Measurements from ENCODE around the gene NALCN. TPM values are rescaled to one million over a fixed set of nuclear protein-coding genes. Genes with fewer than 3 reads are reported as not detected.

Gene NALCN
- total and polyA plus RNA-seq, 2 donors (not counting 1 experiment from before 2014, with no cell fraction given) = 1.5 to 2.7 TPM

DNA sequence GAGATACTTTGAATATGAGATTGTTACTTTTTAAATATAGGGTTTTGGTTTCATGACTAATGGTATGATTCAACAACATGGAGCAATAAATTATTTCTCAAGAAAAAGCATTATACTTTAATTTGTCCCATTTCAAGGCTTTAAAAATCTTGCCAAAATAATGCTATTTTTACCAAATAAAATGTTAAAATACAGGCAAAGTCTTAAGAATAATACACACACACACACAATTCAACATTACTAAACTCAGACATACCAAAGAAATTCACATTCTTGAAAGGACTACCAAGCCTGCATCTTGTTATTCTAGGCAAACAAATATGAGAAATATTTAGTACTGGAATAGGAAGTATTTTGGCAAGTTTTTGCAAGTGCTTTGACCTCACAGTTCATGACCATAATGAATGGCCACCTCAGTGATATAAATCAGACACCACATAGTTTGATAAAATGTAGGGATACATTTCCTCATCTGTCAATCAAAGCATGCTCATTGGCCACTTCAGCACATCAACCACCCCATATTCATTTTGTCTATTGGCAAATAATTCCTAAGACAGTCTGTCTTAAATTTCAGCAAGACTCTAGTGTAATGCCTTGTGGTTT, 107.2 kb downstream of the NALCN start:
- peaks cover 21% of the 10 kb centered on the region for H3K4me1 ChIP-seq (ENCODE audit: control insufficient read depth, extremely low read depth, insufficient read depth, low read length)
- peak; percentile 59 to 98 for DNase-seq (ENCODE audit: low read depth in 2 of 2)
- no peaks in the 10 kb centered on the region for H3K9me3 ChIP-seq (ENCODE audit: control insufficient read depth, insufficient read depth, low read depth, low read length)
- H2AFZ ChIP-seq (ENCODE audit: low read length) = no peak overlapping the region
- no peaks in the 10 kb centered on the region for H4K20me1 ChIP-seq (ENCODE audit: control insufficient read depth, extremely low read depth, insufficient read depth, low read length)
- peak overlapping the region; percentile 37 for H3K4me2 ChIP-seq (ENCODE audit: extremely low read depth, insufficient read depth, low read length)
- no peak overlapping the region for H3K9ac ChIP-seq (ENCODE audit: insufficient read depth, low read length)
- no peak overlapping the region for H3K27ac ChIP-seq (ENCODE audit: insufficient read depth, low read length)
- TF ChIP-seq CTCF (conservative IDR thresholded peaks at IDR 0.05 in 1 of 2, IDR thresholded peaks at IDR 0.05 in 1 of 2; ENCODE audit: low read depth in 1 of 2, low read length in 2 of 2) (no peak), EZH2 (IDR thresholded peaks at IDR 0.05; ENCODE audit: low read length, missing control alignments) (no peak)
- H3K27me3 ChIP-seq (ENCODE audit: control insufficient read depth, insufficient read depth, low read length) = no peaks in the 10 kb centered on the region
- no peaks in the 10 kb centered on the region for H3K36me3 ChIP-seq (ENCODE audit: control insufficient read depth, insufficient read depth, low read length)
- no peak overlapping the region for H3K4me3 ChIP-seq (replicated peaks in 1 of 4; ENCODE audit: control extremely low read depth in 1 of 4, insufficient read depth in 1 of 4, low read depth in 3 of 4, low read length in 4 of 4)
- H3K79me2 ChIP-seq (ENCODE audit: control insufficient read depth, insufficient read depth, low read length) = no peaks in the 10 kb centered on the region

DNA sequence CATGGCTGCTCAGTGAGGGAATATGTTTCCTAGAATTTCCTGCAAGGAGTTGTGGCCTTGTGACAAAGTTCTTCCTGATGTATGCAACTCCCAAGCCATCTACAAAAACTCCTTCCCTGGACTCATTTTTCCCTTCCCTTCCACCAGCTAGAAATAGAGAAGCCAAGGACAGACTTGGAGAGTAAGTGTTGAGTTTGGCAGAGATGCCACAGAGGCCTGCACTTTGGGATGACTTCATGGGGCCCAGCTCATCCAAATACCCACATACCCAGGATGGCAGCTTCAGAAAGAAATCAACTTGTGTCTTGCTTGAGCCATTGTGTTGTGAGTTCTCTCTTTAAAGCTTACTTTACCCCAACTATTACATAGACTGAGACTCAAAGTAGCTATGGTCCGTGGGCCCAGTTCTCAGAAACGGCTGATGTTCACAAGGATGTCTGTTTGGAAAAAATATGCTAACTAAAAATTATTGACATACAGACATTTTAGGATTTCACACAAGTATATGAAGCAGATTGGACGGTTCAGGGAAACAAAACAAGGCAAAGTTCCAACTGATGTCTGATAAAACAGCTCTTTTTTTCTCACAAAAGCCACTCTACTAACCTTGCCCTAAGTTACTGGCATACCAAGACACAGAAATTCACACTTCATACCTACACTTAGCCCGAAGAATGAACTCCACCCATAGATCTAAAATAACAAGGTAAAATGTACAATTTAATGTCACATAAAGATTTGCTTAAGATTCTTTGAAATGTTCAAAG, 107.9 kb downstream of the NALCN start:
- H3K4me3 ChIP-seq (replicated peaks in 1 of 4; ENCODE audit: control extremely low read depth in 1 of 4, insufficient read depth in 1 of 4, low read depth in 3 of 4, low read length in 4 of 4) = no peak overlapping the region
- no peaks in the 10 kb centered on the region for H3K27me3 ChIP-seq (ENCODE audit: control insufficient read depth, insufficient read depth, low read length)
- H2AFZ ChIP-seq (ENCODE audit: low read length) = no peak overlapping the region
- peaks cover 21% of the 10 kb centered on the region for H3K4me1 ChIP-seq (ENCODE audit: control insufficient read depth, extremely low read depth, insufficient read depth, low read length)
- no peak overlapping the region for H3K9ac ChIP-seq (ENCODE audit: insufficient read depth, low read length)
- TF ChIP-seq CTCF (conservative IDR thresholded peaks at IDR 0.05 in 1 of 2, IDR thresholded peaks at IDR 0.05 in 1 of 2; ENCODE audit: low read depth in 1 of 2, low read length in 2 of 2) = no peak
- no peak for TF ChIP-seq EZH2 (IDR thresholded peaks at IDR 0.05; ENCODE audit: low read length, missing control alignments)
- DNase-seq (ENCODE audit: low read depth in 2 of 2) = peak in 1 of 2 donors; percentile 59
- peak overlapping the region; percentile 11 for H3K4me2 ChIP-seq (ENCODE audit: extremely low read depth, insufficient read depth, low read length)
- no peaks in the 10 kb centered on the region for H3K9me3 ChIP-seq (ENCODE audit: control insufficient read depth, insufficient read depth, low read depth, low read length)
- H3K36me3 ChIP-seq (ENCODE audit: control insufficient read depth, insufficient read depth, low read length) = no peaks in the 10 kb centered on the region
- H3K79me2 ChIP-seq (ENCODE audit: control insufficient read depth, insufficient read depth, low read length) = no peaks in the 10 kb centered on the region
- H3K27ac ChIP-seq (ENCODE audit: insufficient read depth, low read length) = no peak overlapping the region
- no peaks in the 10 kb centered on the region for H4K20me1 ChIP-seq (ENCODE audit: control insufficient read depth, extremely low read depth, insufficient read depth, low read length)

GRCh38 chr13:101307181-101307701, 109.1 kb downstream of the NALCN start:
- Histone ChIP-seq H3K4me2 (ENCODE audit: extremely low read depth, insufficient read depth, low read length) (no peak overlapping the region), H3K79me2 (ENCODE audit: control insufficient read depth, insufficient read depth, low read length) (no peaks in the 10 kb centered on the region), H3K27me3 (ENCODE audit: control insufficient read depth, insufficient read depth, low read length) (no peaks in the 10 kb centered on the region), H4K20me1 (ENCODE audit: control insufficient read depth, extremely low read depth, insufficient read depth, low read length) (no peaks in the 10 kb centered on the region), H3K36me3 (ENCODE audit: control insufficient read depth, insufficient read depth, low read length) (no peaks in the 10 kb centered on the region), H3K27ac (ENCODE audit: insufficient read depth, low read length) (no peak overlapping the region), H2AFZ (ENCODE audit: low read length) (peak overlapping the region; percentile 25), H3K4me3 (replicated peaks in 1 of 4; ENCODE audit: control extremely low read depth in 1 of 4, insufficient read depth in 1 of 4, low read depth in 3 of 4, low read length in 4 of 4) (no peak overlapping the region), H3K9me3 (ENCODE audit: control insufficient read depth, insufficient read depth, low read depth, low read length) (no peaks in the 10 kb centered on the region), H3K9ac (ENCODE audit: insufficient read depth, low read length) (no peak overlapping the region), H3K4me1 (ENCODE audit: control insufficient read depth, extremely low read depth, insufficient read depth, low read length) (peaks cover 21% of the 10 kb centered on the region)
- TF ChIP-seq EZH2 (IDR thresholded peaks at IDR 0.05; ENCODE audit: low read length, missing control alignments) (no peak), CTCF (conservative IDR thresholded peaks at IDR 0.05 in 1 of 2, IDR thresholded peaks at IDR 0.05 in 1 of 2; ENCODE audit: low read depth in 1 of 2, low read length in 2 of 2) (no peak)
- peak; percentile 61 to 100 for DNase-seq (ENCODE audit: low read depth in 2 of 2)

Measured in fibroblast of lung (primary cell).